AG09309 (cell line): ENCODE data around the gene MED13L.

Experiments used
- DNase-seq: peaks from one replicate; pipeline ENCODE4 v3.0.0-alpha.2; 2010; ENCODE audit warnings: low read depth
- H3K4me3 ChIP-seq: 2 replicates; pipeline ENCODE4 v1.5.1; 2011; ENCODE audit warnings: mild to moderate bottlenecking, low read depth, low read length, moderate library complexity; ENCODE audit not compliant: control insufficient read depth
- CTCF ChIP-seq: IDR thresholded peaks from 2 replicates; pipeline ENCODE4 v1.5.1; 2011; ENCODE audit warnings: mild to moderate bottlenecking, low read depth, low read length, inconsistent platforms; ENCODE audit not compliant: insufficient read depth, control insufficient read depth; ENCODE audit errors: missing control alignments

MED13L gene

GRCh38 chr12:116262741-116263140 is 14.8 kb downstream of the MED13L start:
- no peak overlapping the region for H3K4me3 ChIP-seq
- DNase-seq, result no peak
- no peak for TF ChIP-seq CTCF

- no peak for TF ChIP-seq CTCF
- no peak for DNase-seq
Measured at GRCh38 chr12:116261525-116262100, 15.9 kb downstream of the MED13L start.

GRCh38 chr12:116259800-116260577 is 17.5 kb downstream of the MED13L start:
- no peak for TF ChIP-seq CTCF
- no peak for DNase-seq
- no peak overlapping the region for H3K4me3 ChIP-seq

More at GRCh38 chr12:116261525-116262100, 15.9 kb downstream of the MED13L start:
- H3K4me3 ChIP-seq, result no peak overlapping the region

- DNase-seq, result no peak
- TF ChIP-seq CTCF, result no peak
- no peak overlapping the region for H3K4me3 ChIP-seq
Measured at GRCh38 chr12:116257826-116258225, 19.7 kb downstream of the MED13L start.

GRCh38 chr12:116257215-116257614 is 20.3 kb downstream of the MED13L start:
- TF ChIP-seq CTCF, result no peak
- no peak overlapping the region for H3K4me3 ChIP-seq
- DNase-seq, result no peak

- no peak for DNase-seq
Measured at GRCh38 chr12:116249938-116250337, 27.6 kb downstream of the MED13L start.

More at GRCh38 chr12:116249938-116250337, 27.6 kb downstream of the MED13L start:
- no peak for TF ChIP-seq CTCF
- no peak overlapping the region for H3K4me3 ChIP-seq
